Neural progenitor cell (in vitro differentiated cells): ENCODE measurements around the gene ERICH4. TPM values are rescaled to one million over a fixed set of nuclear protein-coding genes. Genes with fewer than 3 reads are reported as not detected.

Experiments used
- DNase-seq: peaks from one replicate; pipeline ENCODE4 v3.0.0-alpha.2; 2016; ENCODE audit warnings: low spot score
- H2AFZ ChIP-seq: fragments of 200-600 bp; sonication (generic); replicated peaks from 2 replicates; pipeline ENCODE4 v1.6.1; 2016; ENCODE audit warnings: antibody characterized with exemption
- H3F3A ChIP-seq: fragments of 200-600 bp; sonication (generic); 2 replicates; pipeline ENCODE4 v1.6.1; 2016; ENCODE audit warnings: antibody characterized with exemption, low read depth
- H3K27ac ChIP-seq: fragments of 200-600 bp; sonication (generic); 2 replicates; pipeline ENCODE4 v1.5.1; 2016; ENCODE audit warnings: mild to moderate bottlenecking
- H3K27me3 ChIP-seq: fragments of 200-600 bp; sonication (generic); 2 replicates; pipeline ENCODE4 v1.6.1; 2016; ENCODE audit warnings: mild to moderate bottlenecking, moderate library complexity
- H3K36me3 ChIP-seq: fragments of 200-600 bp; sonication (generic); 2 replicates; pipeline ENCODE4 v1.5.1; 2016
- H3K4me1 ChIP-seq: fragments of 200-600 bp; sonication (generic); 2 replicates; pipeline ENCODE4 v1.6.1; 2016; ENCODE audit warnings: mixed run types
- H3K4me2 ChIP-seq: fragments of 200-600 bp; sonication (generic); 2 replicates; pipeline ENCODE4 v1.6.1; 2016
- H3K4me3 ChIP-seq: fragments of 200-600 bp; sonication (generic); 2 replicates; pipeline ENCODE4 v1.5.1; 2016
- H3K79me2 ChIP-seq: fragments of 200-600 bp; sonication (generic); 2 replicates; pipeline ENCODE4 v1.6.1; 2016; ENCODE audit warnings: low read depth
- H3K9ac ChIP-seq: fragments of 200-600 bp; sonication (generic); 2 replicates; pipeline ENCODE4 v1.6.1; 2016
- H3K9me3 ChIP-seq: fragments of 200-600 bp; sonication (generic); 2 replicates; pipeline ENCODE4 v1.5.1; 2016; ENCODE audit warnings: low read depth
- H4K20me1 ChIP-seq: fragments of 200-600 bp; sonication (generic); 2 replicates; pipeline ENCODE4 v1.6.1; 2016; ENCODE audit warnings: low read depth
- H3K27ac Mint-ChIP-seq: 3 replicates; pipeline ENCODE4 v1.8.0; 2021; ENCODE audit warnings: mixed read lengths
- H3K27me3 Mint-ChIP-seq: 2 replicates; pipeline ENCODE4 v1.8.0; 2022; ENCODE audit warnings: low read depth, mild to moderate bottlenecking, inconsistent platforms, moderate library complexity, mixed read lengths; ENCODE audit not compliant: insufficient read depth
- H3K36me3 Mint-ChIP-seq: 3 replicates; pipeline ENCODE4 v1.8.0; 2021; ENCODE audit warnings: mixed read lengths
- H3K4me1 Mint-ChIP-seq: 3 replicates; pipeline ENCODE4 v1.8.0; 2021; ENCODE audit warnings: mixed read lengths
- H3K4me3 Mint-ChIP-seq: 3 replicates; pipeline ENCODE4 v1.8.0; 2021; ENCODE audit warnings: mild to moderate bottlenecking, moderate library complexity, mixed read lengths
- H3K9me3 Mint-ChIP-seq: 3 replicates; pipeline ENCODE4 v1.8.0; 2020; ENCODE audit warnings: mixed read lengths
- CTCF ChIP-seq: fragments of 200-600 bp; sonication (generic); IDR thresholded peaks from 2 replicates; pipeline ENCODE4 v1.5.1; 2017; ENCODE audit warnings: antibody characterized with exemption, mild to moderate bottlenecking
- EZH2 ChIP-seq: fragments of 200-600 bp; sonication (generic); IDR thresholded peaks from 2 replicates; pipeline ENCODE4 v1.6.1; 2017; ENCODE audit warnings: antibody characterized with exemption, mild to moderate bottlenecking, moderate library complexity
- EZH2phosphoT487 ChIP-seq: fragments of 200-600 bp; sonication (generic); IDR thresholded peaks from 2 replicates; pipeline ENCODE4 v1.6.1; 2017; ENCODE audit warnings: antibody characterized with exemption
- total RNA-seq: library from RNA; depleted of rRNA; stranded (reverse); fragments of >200 nt; gene quantifications from 2 replicates; pipeline ENCODE4 v1.2.3, GENCODE V29; 2015; ENCODE audit warnings: low replicate concordance

ERICH4 gene
- total RNA-seq, 1 donor from 2014 or later = not detected

- peaks cover 5% of the 10 kb centered on the region for H3K4me1 ChIP-seq
- peaks cover 4% of the 10 kb centered on the region for H3F3A ChIP-seq
- DNase-seq = no peak
- no peaks in the 10 kb centered on the region for H4K20me1 ChIP-seq
- H3K27ac Mint-ChIP-seq = no peak overlapping the region
- H3K4me3 Mint-ChIP-seq = no peak overlapping the region
- peaks cover 11% of the 10 kb centered on the region for H3K36me3 Mint-ChIP-seq
- no peak overlapping the region for H3K27ac ChIP-seq
- no peak overlapping the region for H3K4me2 ChIP-seq
- no peaks in the 10 kb centered on the region for H3K36me3 ChIP-seq
- H3K4me1 Mint-ChIP-seq = peaks cover 7% of the 10 kb centered on the region
- peaks cover 18% of the 10 kb centered on the region for H3K79me2 ChIP-seq
- no peaks in the 10 kb centered on the region for H3K27me3 ChIP-seq
- peaks cover 11% of the 10 kb centered on the region for H3K27me3 Mint-ChIP-seq
- no peak overlapping the region for H3K9ac ChIP-seq
- H2AFZ ChIP-seq = no peak overlapping the region
- H3K9me3 ChIP-seq = no peaks in the 10 kb centered on the region
- TF ChIP-seq EZH2 (no peak), CTCF (no peak), EZH2phosphoT487 (no peak)
- H3K4me3 ChIP-seq = no peak overlapping the region
- peaks cover 4% of the 10 kb centered on the region for H3K9me3 Mint-ChIP-seq
Measured at GRCh38 chr19:41435936-41436673, 6.9 kb upstream of the ERICH4 start.

DNA sequence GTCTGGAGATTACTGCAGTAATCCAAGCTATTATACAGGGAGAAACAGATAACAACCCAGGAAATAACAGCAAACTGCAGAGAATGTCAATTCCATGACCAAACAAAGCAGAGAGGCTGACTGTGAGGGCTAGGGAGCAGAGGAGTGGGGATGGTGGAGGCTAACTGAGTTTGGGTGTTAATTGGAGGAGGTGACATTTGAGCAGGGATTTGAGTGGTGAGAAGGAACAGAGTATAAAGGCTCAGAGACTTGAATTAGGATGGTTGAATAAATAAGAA lies 6.3 kb upstream of the ERICH4 start:
- H3K27ac ChIP-seq = no peak overlapping the region
- peaks cover 18% of the 10 kb centered on the region for H3K79me2 ChIP-seq
- H3F3A ChIP-seq = peaks cover 4% of the 10 kb centered on the region
- no peaks in the 10 kb centered on the region for H3K27me3 ChIP-seq
- no peaks in the 10 kb centered on the region for H4K20me1 ChIP-seq
- no peak overlapping the region for H3K9ac ChIP-seq
- no peak for TF ChIP-seq EZH2phosphoT487
- no peak for TF ChIP-seq EZH2
- TF ChIP-seq CTCF = no peak
- H3K4me3 ChIP-seq = no peak overlapping the region
- H3K36me3 ChIP-seq = no peaks in the 10 kb centered on the region
- Mint-ChIP-seq H3K4me3 (no peak overlapping the region), H3K4me1 (peaks cover 7% of the 10 kb centered on the region), H3K9me3 (peaks cover 4% of the 10 kb centered on the region), H3K27me3 (peaks cover 11% of the 10 kb centered on the region), H3K36me3 (peaks cover 10% of the 10 kb centered on the region), H3K27ac (no peak overlapping the region)
- peaks cover 5% of the 10 kb centered on the region for H3K4me1 ChIP-seq
- DNase-seq = no peak
- no peak overlapping the region for H2AFZ ChIP-seq
- no peaks in the 10 kb centered on the region for H3K9me3 ChIP-seq
- no peak overlapping the region for H3K4me2 ChIP-seq

- Mint-ChIP-seq H3K27ac (no peak overlapping the region), H3K9me3 (peaks cover 4% of the 10 kb centered on the region), H3K4me1 (peaks cover 7% of the 10 kb centered on the region), H3K4me3 (peak overlapping the region; percentile 63), H3K27me3 (peaks cover 5% of the 10 kb centered on the region), H3K36me3 (peaks cover 2% of the 10 kb centered on the region)
- DNase-seq = no peak
- H3K27me3 ChIP-seq = no peaks in the 10 kb centered on the region
- H3K9me3 ChIP-seq = no peaks in the 10 kb centered on the region
- H3K9ac ChIP-seq = no peak overlapping the region
- H3K4me3 ChIP-seq = no peak overlapping the region
- H2AFZ ChIP-seq = no peak overlapping the region
- no peaks in the 10 kb centered on the region for H3K36me3 ChIP-seq
- no peaks in the 10 kb centered on the region for H4K20me1 ChIP-seq
- TF ChIP-seq CTCF (no peak), EZH2 (no peak), EZH2phosphoT487 (no peak)
- H3K27ac ChIP-seq = no peak overlapping the region
- peak overlapping the region; percentile 78 for H3K4me2 ChIP-seq
- peaks cover 18% of the 10 kb centered on the region for H3K79me2 ChIP-seq
- no peaks in the 10 kb centered on the region for H3F3A ChIP-seq
- peaks cover 5% of the 10 kb centered on the region for H3K4me1 ChIP-seq
Measured at GRCh38 chr19:41437944-41438574, 4.9 kb upstream of the ERICH4 start.
